H9 (cell line): ENCODE measurements around the gene KATNIP. TPM values are rescaled to one million over a fixed set of nuclear protein-coding genes. Genes with fewer than 3 reads are reported as not detected.
A peak's percentile ranks its signal among the peaks of the same experiment; 100 is the strongest.

Experiments used
- DNase-seq: peaks from one replicate; pipeline ENCODE4 v3.0.0-alpha.2; 2017
- H2AFZ ChIP-seq: one replicate; pipeline ENCODE4 v1.6.1; 2013; ENCODE audit warnings: mild to moderate bottlenecking, low read length, control low read depth, moderate library complexity
- H2AK5ac ChIP-seq: 2 replicates; pipeline ENCODE4 v1.6.1; 2013; ENCODE audit warnings: low read length, control low read depth, mixed read lengths; ENCODE audit not compliant: insufficient read length
- H2BK120ac ChIP-seq: one replicate; pipeline ENCODE4 v1.6.1; 2013; ENCODE audit warnings: low read depth, mild to moderate bottlenecking, low read length, control low read depth, inconsistent platforms; ENCODE audit not compliant: poor library complexity, severe bottlenecking
- H2BK12ac ChIP-seq: 2 replicates; pipeline ENCODE4 v1.6.1; 2013; ENCODE audit warnings: low read length, control low read depth, mixed read lengths, low read depth; ENCODE audit not compliant: insufficient read length
- H2BK15ac ChIP-seq: 2 replicates; pipeline ENCODE4 v1.6.1; 2013; ENCODE audit warnings: low read depth, low read length, control low read depth
- H2BK20ac ChIP-seq: one replicate; pipeline ENCODE4 v1.6.1; 2013; ENCODE audit warnings: low read depth, mild to moderate bottlenecking, low read length, control low read depth, inconsistent platforms; ENCODE audit not compliant: poor library complexity, severe bottlenecking
- H2BK5ac ChIP-seq: 2 replicates; pipeline ENCODE4 v1.6.1; 2013; ENCODE audit warnings: low read length, control low read depth, mixed read lengths; ENCODE audit not compliant: insufficient read length
- H3K14ac ChIP-seq: 2 replicates; pipeline ENCODE4 v1.6.1; 2013; ENCODE audit warnings: low read length, control low read depth; ENCODE audit not compliant: insufficient read depth
- H3K18ac ChIP-seq: 2 replicates; pipeline ENCODE4 v1.6.1; 2013; ENCODE audit warnings: low read depth, mild to moderate bottlenecking, mixed read lengths, low read length, control low read depth; ENCODE audit not compliant: insufficient read length
- H3K23ac ChIP-seq: 2 replicates; pipeline ENCODE4 v1.6.1; 2013; ENCODE audit warnings: low read length, control low read depth, mixed read lengths, low read depth; ENCODE audit not compliant: insufficient read length
- H3K23me2 ChIP-seq: 2 replicates; pipeline ENCODE4 v1.6.1; 2013; ENCODE audit warnings: low read depth, mild to moderate bottlenecking, mixed read lengths, low read length, control low read depth; ENCODE audit not compliant: insufficient read length, poor library complexity, severe bottlenecking
- H3K27ac ChIP-seq: 2 replicates; pipeline ENCODE4 v1.5.1; 2013; ENCODE audit warnings: low read length, control low read depth, mixed read lengths, low read depth; ENCODE audit not compliant: insufficient read length
- H3K27me3 ChIP-seq: 2 replicates; pipeline ENCODE4 v1.6.1; 2013; ENCODE audit warnings: low read length, control low read depth, inconsistent platforms; ENCODE audit not compliant: insufficient read depth
- H3K4ac ChIP-seq: 2 replicates; pipeline ENCODE4 v1.6.1; 2013; ENCODE audit warnings: low read depth, mild to moderate bottlenecking, control low read depth, inconsistent platforms, low read length, moderate library complexity
- H3K4me1 ChIP-seq: 2 replicates; pipeline ENCODE4 v1.6.1; 2013; ENCODE audit warnings: low read length, control low read depth, inconsistent platforms; ENCODE audit not compliant: insufficient read depth
- H3K4me2 ChIP-seq: 2 replicates; pipeline ENCODE4 v1.6.1; 2013; ENCODE audit warnings: low read length, control low read depth, mixed read lengths; ENCODE audit not compliant: insufficient read length, insufficient read depth
- H3K56ac ChIP-seq: 2 replicates; pipeline ENCODE4 v1.6.1; 2013; ENCODE audit warnings: low read depth, mild to moderate bottlenecking, mixed read lengths, low read length, control low read depth; ENCODE audit not compliant: insufficient read length
- H3K79me1 ChIP-seq: 2 replicates; pipeline ENCODE4 v1.6.1; 2013; ENCODE audit warnings: low read depth, mild to moderate bottlenecking, moderate library complexity, low read length, control low read depth, inconsistent platforms; ENCODE audit not compliant: insufficient read depth, poor library complexity, severe bottlenecking
- H3K79me2 ChIP-seq: 2 replicates; pipeline ENCODE4 v1.6.1; 2013; ENCODE audit warnings: low read length, control low read depth, inconsistent platforms; ENCODE audit not compliant: insufficient read depth
- H3K9ac ChIP-seq: 2 replicates; pipeline ENCODE4 v1.6.1; 2013; ENCODE audit warnings: low read length, control low read depth, mixed read lengths; ENCODE audit not compliant: insufficient read length; ENCODE audit errors: extremely low read depth
- H3K9me3 ChIP-seq: one replicate; pipeline ENCODE4 v1.6.1; 2013; ENCODE audit warnings: low read depth, low read length, inconsistent platforms; ENCODE audit not compliant: control insufficient read depth
- H3T11ph ChIP-seq: one replicate; pipeline ENCODE4 v1.6.1; 2013; ENCODE audit warnings: mild to moderate bottlenecking, low read length, control low read depth, inconsistent platforms
- H4K20me1 ChIP-seq: one replicate; pipeline ENCODE4 v1.6.1; 2013; ENCODE audit not compliant: control insufficient read depth, insufficient read length, insufficient read depth
- H4K5ac ChIP-seq: 2 replicates; pipeline ENCODE4 v1.6.1; 2013; ENCODE audit warnings: low read depth, mild to moderate bottlenecking, mixed read lengths, low read length, control low read depth; ENCODE audit not compliant: insufficient read length
- H4K8ac ChIP-seq: replicated peaks from 2 replicates; pipeline ENCODE4 v1.6.1; 2013; ENCODE audit warnings: low read length, control low read depth, mixed read lengths, low read depth; ENCODE audit not compliant: insufficient read length
- H4K91ac ChIP-seq: 2 replicates; pipeline ENCODE4 v1.6.1; 2013; ENCODE audit warnings: low read depth, mild to moderate bottlenecking, moderate library complexity, mixed read lengths, low read length, control low read depth; ENCODE audit not compliant: insufficient read length
- H3K27ac Mint-ChIP-seq, 3 experiments: 2 replicates in 2 of 3; 3 replicates in 1 of 3; pipeline ENCODE4 v1.8.0; 2020 to 2021; ENCODE audit warnings: mixed read lengths in 3 of 3, mild to moderate bottlenecking in 1 of 3, moderate library complexity in 1 of 3
- H3K27me3 Mint-ChIP-seq: 2 replicates; pipeline ENCODE4 v1.8.0; 2021; ENCODE audit warnings: low read depth, mild to moderate bottlenecking, moderate library complexity, mixed read lengths
- H3K36me3 Mint-ChIP-seq, 3 experiments: 2 replicates in 2 of 3; 3 replicates in 1 of 3; pipeline ENCODE4 v1.8.0; 2020 to 2021; ENCODE audit warnings: low read depth in 3 of 3, mixed read lengths in 3 of 3; ENCODE audit not compliant: insufficient read depth in 1 of 3
- H3K4me1 Mint-ChIP-seq, 2 experiments: 2 replicates each; pipeline ENCODE4 v1.8.0; 2020; ENCODE audit warnings: mixed read lengths in 2 of 2
- H3K4me3 Mint-ChIP-seq, 2 experiments: 2 replicates in 1 of 2; 3 replicates in 1 of 2; pipeline ENCODE4 v1.8.0; 2020 to 2021; ENCODE audit warnings: mild to moderate bottlenecking in 2 of 2, mixed read lengths in 2 of 2, moderate library complexity in 1 of 2
- H3K9me3 Mint-ChIP-seq, 2 experiments: 2 replicates in 1 of 2; 3 replicates in 1 of 2; pipeline ENCODE4 v1.8.0; 2020; ENCODE audit warnings: mild to moderate bottlenecking in 2 of 2, mixed read lengths in 2 of 2, moderate library complexity in 1 of 2
- WGBS: extraction: QIAGEN DNeasy Blood & Tissue Kit; methylation state at CpG from one replicate; pipeline ENCODE4 v1.1.7; 2013; ENCODE audit warnings: missing lambda C conversion rate, low lambda C conversion rate, mixed read lengths; ENCODE audit not compliant: insufficient read length; ENCODE audit errors: extremely low coverage; 5-methylcytosine and 5-hydroxymethylcytosine counted together
- total RNA-seq: library from RNA; stranded (reverse); gene quantifications from 2 replicates; pipeline ENCODE4 v1.2.1, GENCODE V29; 2021
- TF ChIP-seq, protein P1 (sequence below): fragments of 200-600 bp; sonication (generic); conservative IDR thresholded peaks from 3 replicates; pipeline ENCODE4 v1.8.0; 2021; ENCODE audit warnings: antibody characterized with exemption, mild to moderate bottlenecking

KATNIP gene
- total RNA-seq, 1 experiment from 2014 or later, result 13.2 TPM

GRCh38 chr16:27564224-27564623 is 14.3 kb downstream of the KATNIP start:
- H3K36me3 Mint-ChIP-seq, result no peaks in the 10 kb centered on the region
- WGBS, result no CpG with 5 or more reads among the region's 5 CpGs

More at GRCh38 chr16:27564224-27564623, 14.3 kb downstream of the KATNIP start:
- no peaks in the 10 kb centered on the region for H3K79me1 ChIP-seq
- H3K14ac ChIP-seq, result no peak overlapping the region
- TF ChIP-seq, protein P1, sequence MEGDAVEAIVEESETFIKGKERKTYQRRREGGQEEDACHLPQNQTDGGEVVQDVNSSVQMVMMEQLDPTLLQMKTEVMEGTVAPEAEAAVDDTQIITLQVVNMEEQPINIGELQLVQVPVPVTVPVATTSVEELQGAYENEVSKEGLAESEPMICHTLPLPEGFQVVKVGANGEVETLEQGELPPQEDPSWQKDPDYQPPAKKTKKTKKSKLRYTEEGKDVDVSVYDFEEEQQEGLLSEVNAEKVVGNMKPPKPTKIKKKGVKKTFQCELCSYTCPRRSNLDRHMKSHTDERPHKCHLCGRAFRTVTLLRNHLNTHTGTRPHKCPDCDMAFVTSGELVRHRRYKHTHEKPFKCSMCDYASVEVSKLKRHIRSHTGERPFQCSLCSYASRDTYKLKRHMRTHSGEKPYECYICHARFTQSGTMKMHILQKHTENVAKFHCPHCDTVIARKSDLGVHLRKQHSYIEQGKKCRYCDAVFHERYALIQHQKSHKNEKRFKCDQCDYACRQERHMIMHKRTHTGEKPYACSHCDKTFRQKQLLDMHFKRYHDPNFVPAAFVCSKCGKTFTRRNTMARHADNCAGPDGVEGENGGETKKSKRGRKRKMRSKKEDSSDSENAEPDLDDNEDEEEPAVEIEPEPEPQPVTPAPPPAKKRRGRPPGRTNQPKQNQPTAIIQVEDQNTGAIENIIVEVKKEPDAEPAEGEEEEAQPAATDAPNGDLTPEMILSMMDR, result no peak
- no peak overlapping the region for H2BK120ac ChIP-seq
- Mint-ChIP-seq H3K4me3 (no peak overlapping the region), H3K4me1 (no peaks in the 10 kb centered on the region), H3K27me3 (no peaks in the 10 kb centered on the region), H3K27ac (peak overlapping the region in 2 of 3 experiments; percentile 57 to 90; a peak in 2 of 7 replicates), H3K9me3 (no peaks in the 10 kb centered on the region)
- H3K27me3 ChIP-seq, result no peaks in the 10 kb centered on the region
- DNase-seq, result no peak
- no peak overlapping the region for H2BK20ac ChIP-seq
- H2BK5ac ChIP-seq, result no peak overlapping the region
- no peaks in the 10 kb centered on the region for H3K4me1 ChIP-seq
- no peak overlapping the region for H3K9ac ChIP-seq
- H3K56ac ChIP-seq, result no peak overlapping the region
- no peaks in the 10 kb centered on the region for H3K23me2 ChIP-seq
- no peak overlapping the region for H2AK5ac ChIP-seq
- no peak overlapping the region for H2BK12ac ChIP-seq
- H3K4me2 ChIP-seq, result no peak overlapping the region
- no peak overlapping the region for H3K23ac ChIP-seq
- no peaks in the 10 kb centered on the region for H3K79me2 ChIP-seq
- no peak overlapping the region for H2AFZ ChIP-seq
- no peak overlapping the region for H4K5ac ChIP-seq
- H2BK15ac ChIP-seq, result no peak overlapping the region
- no peaks in the 10 kb centered on the region for H4K20me1 ChIP-seq
- no peak overlapping the region for H4K91ac ChIP-seq
- no peak overlapping the region for H3K27ac ChIP-seq
- no peak overlapping the region for H3K4ac ChIP-seq
- no peak overlapping the region for H4K8ac ChIP-seq
- no peak overlapping the region for H3T11ph ChIP-seq
- H3K18ac ChIP-seq, result no peak overlapping the region
- no peaks in the 10 kb centered on the region for H3K9me3 ChIP-seq
